Activated CD4-positive, alpha-beta memory T cell treated with anti-CD3 and anti-CD28 coated beads for 36 hours (primary cell): ENCODE data around the gene CFAP61. TPM values are rescaled to one million over a fixed set of nuclear protein-coding genes. Genes with fewer than 3 reads are reported as not detected.

ENCODE experiments used
- CTCF ChIA-PET: fragments of 350-600 bp; sonication (Branson Sonifier 250); formaldehyde crosslinking; loops from one replicate; lab custom pipeline; 2021; ENCODE audit warnings: antibody characterized with exemption, inconsistent platforms; lab: Charles Lee
- POLR2A ChIA-PET: fragments of 350-600 bp; sonication (Branson Sonifier 250); formaldehyde crosslinking; loops from one replicate; lab custom pipeline; 2021; ENCODE audit warnings: antibody characterized with exemption; lab: Charles Lee
- DNase-seq: peaks from one replicate; pipeline ENCODE4 v3.0.0-alpha.2; 2020
- H3K27ac Mint-ChIP-seq: one replicate; pipeline ENCODE4 v1.8.0; 2021; ENCODE audit warnings: mixed read lengths
- H3K27me3 Mint-ChIP-seq: one replicate; pipeline ENCODE4 v1.8.0; 2021; ENCODE audit warnings: mixed read lengths
- H3K36me3 Mint-ChIP-seq: one replicate; pipeline ENCODE4 v1.8.0; 2021; ENCODE audit warnings: mixed read lengths
- H3K4me1 Mint-ChIP-seq: one replicate; pipeline ENCODE4 v1.8.0; 2021; ENCODE audit warnings: low read depth, mixed read lengths
- H3K4me3 Mint-ChIP-seq: one replicate; pipeline ENCODE4 v1.8.0; 2021; ENCODE audit warnings: mild to moderate bottlenecking, mixed read lengths
- H3K9me3 Mint-ChIP-seq: one replicate; pipeline ENCODE4 v1.8.0; 2021; ENCODE audit warnings: mixed read lengths
- intact Hi-C: fragments of 100-400 bp; cut with micrococcal nuclease; formaldehyde crosslinking; loops from one replicate; pipeline ENCODE4 v1.15.1; 2023
- total RNA-seq, 2 experiments: library from RNA; stranded (reverse); gene quantifications; one replicate each; pipeline ENCODE4 v1.2.3, GENCODE V29; 2021

CFAP61 gene
- total RNA-seq, 2 experiments from 2014 or later: not detected

DNA sequence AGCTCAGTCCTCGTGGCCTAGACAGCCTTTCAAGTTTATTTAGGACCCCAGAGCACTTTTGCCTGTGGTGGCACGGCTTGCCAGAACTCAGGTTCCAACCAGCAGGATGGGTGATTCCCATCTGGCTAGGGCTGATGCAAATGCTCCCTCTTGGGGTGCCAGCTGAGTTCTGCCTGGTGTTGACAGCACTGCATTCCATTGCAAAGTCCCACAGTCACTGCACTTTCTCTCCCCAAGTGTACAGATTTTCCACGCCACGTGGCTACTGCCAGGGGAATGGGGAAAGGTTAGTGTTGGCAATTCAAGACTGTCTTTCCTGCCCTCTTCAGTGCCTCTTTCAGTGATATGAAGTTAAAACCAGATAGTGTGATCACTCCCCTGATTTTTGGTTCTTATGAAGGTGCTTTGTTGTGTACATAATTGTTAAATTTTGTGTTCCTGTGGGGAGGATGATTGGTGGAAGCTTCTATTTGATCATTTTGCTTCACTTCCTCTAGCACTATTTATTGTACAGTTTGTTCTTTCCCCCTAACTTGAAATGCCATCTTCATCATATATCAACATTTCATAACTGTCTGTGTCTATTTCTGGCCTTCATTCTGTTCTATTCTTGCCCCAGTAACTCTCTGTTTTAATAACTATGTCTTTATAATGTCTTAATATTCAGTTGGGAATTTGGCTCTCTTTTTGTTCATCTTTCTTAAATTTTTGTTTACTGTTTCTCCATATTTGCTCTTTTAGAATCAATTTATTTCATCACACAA lies 86.2 kb downstream of the CFAP61 start:
- H3K36me3 Mint-ChIP-seq: no peaks in the 10 kb centered on the region
- H3K9me3 Mint-ChIP-seq: peaks cover 5% of the 10 kb centered on the region
- ChIA-PET POLR2A (no interaction called here), CTCF (no interaction called here)
- no peak overlapping the region for H3K4me3 Mint-ChIP-seq
- H3K4me1 Mint-ChIP-seq: no peaks in the 10 kb centered on the region
- intact Hi-C loops: no loop called here
- no peak for DNase-seq
- no peak overlapping the region for H3K27ac Mint-ChIP-seq
- no peaks in the 10 kb centered on the region for H3K27me3 Mint-ChIP-seq

DNA sequence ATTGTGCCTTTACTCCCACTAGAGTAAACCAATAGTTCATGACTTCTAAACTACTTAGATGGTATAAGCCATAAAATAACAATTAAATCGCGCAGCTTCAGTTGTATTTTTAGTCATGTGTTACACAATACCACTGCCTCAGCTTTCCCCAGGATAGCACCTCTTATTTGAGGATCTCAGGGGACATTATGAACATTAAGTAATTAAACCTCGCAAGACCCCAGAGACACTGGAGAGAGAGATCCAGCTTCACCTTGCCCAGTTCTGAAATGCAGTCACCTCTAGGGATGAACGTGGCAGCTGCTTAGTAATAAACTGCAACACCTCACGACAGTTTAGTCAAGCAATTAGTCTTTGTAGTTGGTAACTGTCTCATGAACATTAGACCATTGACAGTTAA lies 87.1 kb downstream of the CFAP61 start:
- ChIA-PET POLR2A (no interaction called here), CTCF (no interaction called here)
- no peak for DNase-seq
- no peak overlapping the region for H3K4me3 Mint-ChIP-seq
- H3K9me3 Mint-ChIP-seq: peaks cover 5% of the 10 kb centered on the region
- no peak overlapping the region for H3K27ac Mint-ChIP-seq
- no peaks in the 10 kb centered on the region for H3K27me3 Mint-ChIP-seq
- no peaks in the 10 kb centered on the region for H3K36me3 Mint-ChIP-seq
- intact Hi-C loops: no loop called here
- no peaks in the 10 kb centered on the region for H3K4me1 Mint-ChIP-seq

DNA sequence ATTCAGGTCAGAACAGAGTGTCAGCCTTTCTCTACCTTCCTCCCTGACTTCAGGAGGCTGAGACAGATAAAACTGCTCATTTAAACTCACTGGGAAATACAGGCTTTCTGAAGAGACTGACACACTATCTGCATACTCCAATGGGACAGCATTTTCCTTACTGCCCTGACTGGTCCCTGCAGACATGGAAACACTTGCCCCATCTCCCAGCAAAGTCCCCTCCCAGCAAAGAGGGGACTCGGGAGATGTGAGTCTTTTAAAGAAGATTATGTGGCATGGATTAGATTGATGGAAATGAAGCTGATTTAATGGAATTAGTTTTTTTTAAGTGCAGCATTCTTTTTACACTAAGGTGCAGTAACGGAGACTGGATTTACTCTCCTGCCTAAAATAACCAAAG lies 90.8 kb downstream of the CFAP61 start:
- Mint-ChIP-seq H3K4me3 (no peak overlapping the region), H3K27ac (no peak overlapping the region), H3K4me1 (no peaks in the 10 kb centered on the region), H3K9me3 (peaks cover 2% of the 10 kb centered on the region), H3K36me3 (no peaks in the 10 kb centered on the region), H3K27me3 (peaks cover 4% of the 10 kb centered on the region)
- ChIA-PET POLR2A (no interaction called here), CTCF (no interaction called here)
- DNase-seq: no peak
- intact Hi-C loops: no loop called here

DNA sequence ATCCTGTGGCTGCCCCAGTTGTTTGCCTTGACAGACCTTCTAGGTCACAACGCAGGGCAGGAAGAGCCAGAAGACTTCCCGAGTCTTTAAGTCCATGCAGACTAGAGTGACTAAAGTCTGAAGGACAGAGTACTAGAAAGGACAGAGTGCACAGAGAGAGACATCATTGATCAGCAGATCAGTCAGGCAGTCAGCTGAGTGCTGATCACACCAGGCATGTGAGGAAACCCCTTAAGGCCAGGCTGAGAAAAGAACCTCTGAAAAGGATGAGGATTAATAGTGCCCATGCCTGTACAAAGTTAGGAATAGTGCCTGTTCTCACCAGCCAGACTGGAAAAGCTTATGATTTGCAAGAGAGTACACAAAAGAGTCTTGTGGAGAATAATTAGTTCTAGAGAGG lies 91.3 kb downstream of the CFAP61 start:
- Mint-ChIP-seq H3K27ac (no peak overlapping the region), H3K27me3 (peaks cover 4% of the 10 kb centered on the region), H3K36me3 (no peaks in the 10 kb centered on the region), H3K4me3 (no peak overlapping the region), H3K4me1 (no peaks in the 10 kb centered on the region), H3K9me3 (peaks cover 2% of the 10 kb centered on the region)
- intact Hi-C loops: no loop called here
- ChIA-PET POLR2A (no interaction called here), CTCF (no interaction called here)
- no peak for DNase-seq

DNA sequence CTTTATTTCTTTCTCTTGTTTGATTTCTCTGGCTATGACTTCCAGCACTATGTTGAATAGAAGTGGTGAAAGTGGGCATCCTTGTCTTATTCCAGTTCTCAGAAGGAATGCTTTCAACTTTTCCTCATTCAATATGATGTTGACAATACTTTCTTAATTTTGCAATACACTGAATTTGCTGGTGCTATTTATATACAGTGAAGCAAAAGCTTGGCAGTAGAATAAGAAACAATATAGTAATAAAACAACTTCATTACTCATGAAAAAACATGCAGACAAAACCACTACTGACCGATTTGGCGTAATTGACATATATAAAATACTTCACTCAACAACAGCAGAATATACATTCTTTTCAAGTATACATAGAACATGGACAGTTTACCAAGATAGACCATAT lies 96.4 kb downstream of the CFAP61 start:
- CTCF ChIA-PET: no interaction called here
- H3K27me3 Mint-ChIP-seq: peaks cover 8% of the 10 kb centered on the region
- no peak for DNase-seq
- H3K4me3 Mint-ChIP-seq: no peak overlapping the region
- no peak overlapping the region for H3K27ac Mint-ChIP-seq
- intact Hi-C loops: no loop called here
- H3K4me1 Mint-ChIP-seq: no peaks in the 10 kb centered on the region
- POLR2A ChIA-PET: no interaction called here
- H3K36me3 Mint-ChIP-seq: peaks cover 2% of the 10 kb centered on the region
- H3K9me3 Mint-ChIP-seq: peaks cover 13% of the 10 kb centered on the region

DNA sequence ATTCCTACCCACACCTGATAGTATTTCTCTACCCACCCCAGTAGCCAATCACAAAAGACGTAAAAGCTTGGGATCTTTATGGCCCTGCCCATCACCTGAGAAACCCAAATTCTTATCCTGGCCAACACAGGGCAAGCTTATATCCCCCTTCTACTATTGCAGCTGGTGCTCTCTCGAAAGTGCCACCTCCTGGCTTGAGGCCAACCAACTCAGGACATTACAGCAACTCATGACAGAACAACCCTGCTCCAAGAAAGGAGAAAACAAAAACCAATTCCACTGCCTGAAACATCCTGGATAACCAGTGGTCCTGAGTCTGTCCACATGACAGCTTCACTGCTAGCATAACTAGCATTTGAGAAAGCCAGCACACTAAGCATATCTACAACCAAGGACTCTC lies 97.9 kb downstream of the CFAP61 start:
- H3K9me3 Mint-ChIP-seq: peaks cover 13% of the 10 kb centered on the region
- H3K36me3 Mint-ChIP-seq: peaks cover 2% of the 10 kb centered on the region
- DNase-seq: no peak
- H3K27ac Mint-ChIP-seq: no peak overlapping the region
- ChIA-PET CTCF (no interaction called here), POLR2A (no interaction called here)
- H3K27me3 Mint-ChIP-seq: peaks cover 8% of the 10 kb centered on the region
- H3K4me1 Mint-ChIP-seq: no peaks in the 10 kb centered on the region
- no peak overlapping the region for H3K4me3 Mint-ChIP-seq
- intact Hi-C loops: no loop called here

DNA sequence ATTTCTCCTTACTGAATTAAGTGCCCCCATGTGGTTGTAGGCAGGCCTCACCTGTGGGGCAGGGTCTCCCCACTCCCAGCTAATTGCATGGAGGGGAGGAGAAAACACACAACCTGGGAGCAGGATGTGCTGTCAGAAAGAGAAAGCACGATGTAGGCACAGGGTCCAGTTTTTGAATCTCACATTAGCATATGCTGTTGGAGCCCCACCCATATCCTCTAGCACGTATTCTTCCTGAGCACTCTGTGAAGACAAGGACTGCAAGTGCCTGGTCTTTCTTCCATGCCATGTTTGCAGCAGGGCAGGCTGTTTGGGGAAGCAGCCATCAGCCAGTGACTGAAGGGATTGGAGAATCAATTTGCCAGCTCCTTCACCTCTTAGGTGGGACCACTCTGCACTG lies 108.2 kb downstream of the CFAP61 start:
- Mint-ChIP-seq H3K4me1 (no peaks in the 10 kb centered on the region), H3K27me3 (no peaks in the 10 kb centered on the region), H3K4me3 (no peak overlapping the region), H3K36me3 (no peaks in the 10 kb centered on the region), H3K9me3 (no peaks in the 10 kb centered on the region), H3K27ac (no peak overlapping the region)
- DNase-seq: no peak
- intact Hi-C loops: no loop called here
- CTCF ChIA-PET: no interaction called here
- POLR2A ChIA-PET: no interaction called here

DNA sequence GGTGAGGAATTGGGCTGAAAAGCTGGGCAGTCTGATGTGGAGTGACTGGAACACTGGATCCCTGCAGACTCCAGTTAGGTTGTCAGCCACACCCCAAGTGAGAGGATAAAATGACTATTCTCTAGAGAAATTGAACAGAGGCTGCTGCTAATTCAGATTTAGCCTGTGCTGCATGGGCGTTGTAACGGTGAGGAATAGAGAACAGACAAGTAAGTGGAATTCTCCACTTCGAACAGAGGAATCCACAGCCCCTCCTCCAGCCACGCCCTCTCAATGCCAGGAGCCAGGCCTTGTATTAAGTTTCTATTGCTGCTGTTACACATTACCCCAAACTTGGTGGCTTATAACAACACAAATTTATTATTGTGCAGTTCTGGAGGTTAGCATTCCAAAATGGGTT lies 109.3 kb downstream of the CFAP61 start:
- ChIA-PET POLR2A (no interaction called here), CTCF (no interaction called here)
- peaks cover 1% of the 10 kb centered on the region for H3K27me3 Mint-ChIP-seq
- no peaks in the 10 kb centered on the region for H3K36me3 Mint-ChIP-seq
- H3K4me1 Mint-ChIP-seq: no peaks in the 10 kb centered on the region
- no peak overlapping the region for H3K4me3 Mint-ChIP-seq
- no peak overlapping the region for H3K27ac Mint-ChIP-seq
- DNase-seq: no peak
- intact Hi-C loops: no loop called here
- H3K9me3 Mint-ChIP-seq: no peaks in the 10 kb centered on the region

DNA sequence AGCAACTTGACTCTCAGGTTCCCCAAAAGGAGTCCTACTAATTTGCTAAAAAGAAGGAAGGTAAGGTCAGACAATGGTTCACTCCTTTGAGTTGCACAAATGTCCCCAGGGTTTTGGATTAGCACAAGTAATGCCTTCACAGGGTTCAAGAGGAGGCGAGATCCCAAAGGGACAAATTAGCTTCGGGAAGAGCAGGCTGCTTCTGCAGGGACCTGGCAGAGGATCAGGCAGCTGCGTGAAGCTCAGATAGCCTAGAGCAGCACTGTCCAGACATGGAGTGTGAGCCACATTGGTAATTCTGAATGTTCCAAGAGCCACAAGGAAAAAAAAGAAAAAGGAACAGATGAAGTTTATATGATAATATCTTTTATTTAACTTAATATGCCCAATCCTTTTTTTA lies 115.4 kb downstream of the CFAP61 start:
- ChIA-PET CTCF (no interaction called here), POLR2A (no interaction called here)
- Mint-ChIP-seq H3K4me3 (no peak overlapping the region), H3K9me3 (peaks cover 2% of the 10 kb centered on the region), H3K27ac (no peak overlapping the region), H3K36me3 (no peaks in the 10 kb centered on the region), H3K27me3 (peaks cover 3% of the 10 kb centered on the region), H3K4me1 (no peaks in the 10 kb centered on the region)
- intact Hi-C loops: no loop called here
- DNase-seq: no peak

DNA sequence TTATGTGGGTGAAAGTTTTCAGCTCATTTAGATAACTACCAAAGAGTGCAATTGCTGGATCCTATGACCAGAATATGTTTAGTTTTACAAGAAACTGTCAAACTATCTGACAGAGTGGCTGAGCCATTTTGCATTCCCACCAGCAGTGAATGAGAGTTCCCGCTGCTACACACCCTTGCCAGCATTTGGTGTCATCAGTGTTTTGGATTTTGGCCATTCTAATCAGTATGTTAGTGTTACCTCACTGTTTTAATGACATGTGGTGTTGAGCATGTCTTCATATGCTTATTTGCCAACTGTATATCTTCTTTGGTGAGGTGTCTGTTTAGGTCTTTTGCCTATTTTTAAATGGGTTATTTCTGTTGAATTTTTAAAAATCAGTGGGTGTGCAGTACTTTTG lies 120.9 kb downstream of the CFAP61 start:
- Mint-ChIP-seq H3K9me3 (peaks cover 2% of the 10 kb centered on the region), H3K4me1 (no peaks in the 10 kb centered on the region), H3K4me3 (no peak overlapping the region), H3K36me3 (no peaks in the 10 kb centered on the region), H3K27me3 (peaks cover 8% of the 10 kb centered on the region), H3K27ac (no peak overlapping the region)
- no peak for DNase-seq
- POLR2A ChIA-PET: no interaction called here
- CTCF ChIA-PET: interaction anchor here (1.1 kb wide), 1 partner anchor 64 kb away, joined by 3 read pairs; no protein-coding TSS in a partner anchor
- intact Hi-C loops: no loop called here

DNA sequence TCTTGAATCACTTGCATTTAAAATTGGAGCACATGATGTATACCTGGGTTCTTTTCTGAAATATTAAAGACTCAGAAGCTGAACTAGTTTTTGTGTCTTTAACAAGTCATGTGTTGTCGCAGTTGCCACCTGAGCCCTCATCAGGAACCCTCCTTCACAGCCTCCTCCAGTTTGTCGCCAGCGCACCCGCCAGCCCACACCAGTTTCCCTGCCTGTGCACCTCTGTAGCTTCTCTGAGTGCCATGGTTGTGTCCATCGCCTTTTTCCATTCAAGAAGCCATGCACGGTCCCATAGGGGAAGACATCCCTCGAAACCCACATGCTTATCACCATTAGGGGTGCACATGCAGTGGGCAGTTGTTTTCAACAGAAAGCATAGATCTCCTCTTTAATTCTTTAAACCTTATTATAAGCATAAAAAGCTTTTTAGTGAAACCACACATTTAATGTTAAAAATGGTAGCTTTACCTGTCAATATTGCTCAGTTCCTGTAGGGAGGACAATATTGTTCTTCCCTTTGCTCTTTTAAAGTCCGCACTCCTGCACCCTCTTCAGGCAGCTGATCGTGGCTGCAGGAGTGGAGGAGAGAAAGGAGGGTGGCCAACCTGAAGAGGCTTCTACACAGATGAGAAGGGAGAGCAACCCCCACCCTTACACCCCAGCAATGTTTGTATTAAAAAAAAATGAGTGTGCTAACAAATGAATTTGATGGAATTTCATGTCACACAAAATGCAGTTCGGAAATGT lies 121.9 kb downstream of the CFAP61 start:
- no peaks in the 10 kb centered on the region for H3K4me1 Mint-ChIP-seq
- H3K27ac Mint-ChIP-seq: no peak overlapping the region
- H3K36me3 Mint-ChIP-seq: no peaks in the 10 kb centered on the region
- intact Hi-C loops: no loop called here
- no peak for DNase-seq
- peaks cover 2% of the 10 kb centered on the region for H3K9me3 Mint-ChIP-seq
- peaks cover 6% of the 10 kb centered on the region for H3K27me3 Mint-ChIP-seq
- no peak overlapping the region for H3K4me3 Mint-ChIP-seq
- POLR2A ChIA-PET: no interaction called here
- CTCF ChIA-PET: interaction anchor here (1.1 kb wide), 1 partner anchor 63 kb away, joined by 3 read pairs; no protein-coding TSS in a partner anchor

DNA sequence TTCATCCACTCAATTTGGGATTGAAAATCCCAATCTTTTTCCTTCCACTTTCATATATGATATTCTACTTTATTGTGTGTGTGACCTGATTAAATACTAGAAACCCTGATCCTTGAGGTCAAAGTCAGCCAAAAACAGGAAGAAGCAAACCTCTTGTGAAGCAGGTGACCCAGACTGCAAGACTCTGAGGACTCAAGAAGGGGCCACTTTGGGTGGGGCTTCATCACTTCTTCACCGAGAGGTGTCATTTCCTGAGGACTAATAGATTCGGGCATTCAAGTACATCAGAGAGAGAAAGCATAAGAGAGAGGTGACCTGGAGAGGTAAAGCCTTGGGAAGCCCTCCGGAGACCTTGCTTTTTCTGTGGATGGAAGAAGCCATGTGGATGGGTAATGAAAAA lies 129.0 kb downstream of the CFAP61 start:
- POLR2A ChIA-PET: no interaction called here
- intact Hi-C loops: loop anchor here (10.0 kb wide), 1 partner anchor 383 kb away; no protein-coding TSS in a partner anchor
- DNase-seq: no peak
- H3K9me3 Mint-ChIP-seq: peaks cover 2% of the 10 kb centered on the region
- CTCF ChIA-PET: interaction anchor here (1.4 kb wide), 1 partner anchor 413 kb away, joined by 6 read pairs; no protein-coding TSS in a partner anchor
- no peak overlapping the region for H3K27ac Mint-ChIP-seq
- H3K4me1 Mint-ChIP-seq: no peaks in the 10 kb centered on the region
- H3K27me3 Mint-ChIP-seq: peaks cover 10% of the 10 kb centered on the region
- H3K4me3 Mint-ChIP-seq: no peak overlapping the region
- H3K36me3 Mint-ChIP-seq: no peaks in the 10 kb centered on the region
